HCT116 (cell line): ENCODE measurements around the gene DLX2. TPM values are rescaled to one million over a fixed set of nuclear protein-coding genes. Genes with fewer than 3 reads are reported as not detected.
A peak's percentile ranks its signal among the peaks of the same experiment; 100 is the strongest.

Source experiments
- ATAC-seq: fragments of 200-7000 bp; cut with Tn5 transposase; 2 replicates; pipeline ENCODE4 v1.9.1; 2020; ENCODE audit warnings: mild to moderate bottlenecking, moderate library complexity
- BruUV-seq: library from RNA; stranded (reverse); fragments of 400-500 nt; replicated peaks from 2 replicates; lab custom pipeline; 2021; lab: Mats Ljungman, UMichigan
- CTCF ChIA-PET: fragments of 300-600 bp; sonication (Branson Sonifier 250); formaldehyde crosslinking; loops from one replicate; lab custom pipeline; 2021; ENCODE audit warnings: antibody characterized with exemption; lab: Charles Lee
- POLR2A ChIA-PET: fragments of 300-600, 350-600 bp; sonication (Branson Sonifier 250); formaldehyde crosslinking; loops from one replicate; lab custom pipeline; 2021; ENCODE audit warnings: antibody characterized with exemption; lab: Charles Lee
- RAD21 ChIA-PET, 2 experiments: fragments of 300-600 bp; sonication (Branson Sonifier 250); formaldehyde crosslinking; loops; one replicate each; lab custom pipeline; 2023; ENCODE audit warnings: low total read pairs in 2 of 2; ENCODE audit not compliant: uncharacterized antibody in 2 of 2, unreplicated experiment in 2 of 2, low non-redundant PET in 1 of 2; lab: Charles Lee
- DNase-seq: peaks from one replicate; pipeline ENCODE4 v3.0.0-alpha.2; 2010; ENCODE audit warnings: low read depth, low spot score
- H2AFZ ChIP-seq: fragments of 200-600 bp; shearing (Covaris generic), sonication (generic); 2 replicates; pipeline ENCODE4 v1.6.1; 2017; ENCODE audit warnings: low read depth, mixed run types, mixed read lengths, antibody characterized with exemption, low read length; ENCODE audit not compliant: poor library complexity, severe bottlenecking
- H3K27ac ChIP-seq: 2 replicates; pipeline ENCODE4 v1.5.1; 2012; ENCODE audit warnings: low read depth, low read length
- H3K27me3 ChIP-seq: fragments of 200-600 bp; sonication (generic); 2 replicates; pipeline ENCODE4 v1.6.1; 2016; ENCODE audit warnings: mixed run types, low read length, mixed read lengths; ENCODE audit not compliant: insufficient read depth
- H3K36me3 ChIP-seq, 2 experiments: fragments of 200-500 bp in 1 of 2; fragments of 200-600 bp in 1 of 2; sonication (Bioruptor generic) in 1 of 2; sonication (generic) in 1 of 2; 2 replicates each; pipeline versions ENCODE4 v1.5.1 to v1.6.1; 2014 to 2016; ENCODE audit warnings: low read length in 2 of 2, inconsistent platforms in 1 of 2, mixed read lengths in 1 of 2, mixed run types in 1 of 2; ENCODE audit not compliant: insufficient read depth in 2 of 2, control insufficient read depth in 1 of 2
- H3K4me1 ChIP-seq, 2 experiments: fragments of 200-600 bp in 1 of 2; sonication (generic) in 1 of 2; 2 replicates each; pipeline versions ENCODE4 v1.5.1 to v1.6.1; 2012 to 2017; ENCODE audit warnings: low read length in 2 of 2, inconsistent platforms in 1 of 2, mild to moderate bottlenecking in 1 of 2, mixed read lengths in 1 of 2, mixed run types in 1 of 2, moderate library complexity in 1 of 2; ENCODE audit not compliant: insufficient read depth in 2 of 2, control insufficient read depth in 1 of 2
- H3K4me2 ChIP-seq: fragments of 200-600 bp; sonication (generic); 2 replicates; pipeline ENCODE4 v1.6.1; 2017; ENCODE audit warnings: mixed run types, low read length, mixed read lengths
- H3K4me3 ChIP-seq, 2 experiments: fragments of 200-600 bp in 1 of 2; sonication (generic) in 1 of 2; replicated peaks in 1 of 2; 2 replicates each; pipeline ENCODE4 v1.5.1; 2011 to 2016; ENCODE audit warnings: low read length in 2 of 2, control low read depth in 1 of 2, low read depth in 1 of 2, mild to moderate bottlenecking in 1 of 2, mixed read lengths in 1 of 2, mixed run types in 1 of 2
- H3K79me2 ChIP-seq: fragments of 200-600 bp; sonication (generic); 2 replicates; pipeline ENCODE4 v1.6.1; 2017; ENCODE audit warnings: mild to moderate bottlenecking, mixed run types, low read length, moderate library complexity, mixed read lengths; ENCODE audit not compliant: insufficient read depth
- H3K9ac ChIP-seq: fragments of 200-600 bp; sonication (generic); 2 replicates; pipeline ENCODE4 v1.6.1; 2016; ENCODE audit warnings: low read length, mixed read lengths
- H3K9me2 ChIP-seq: fragments of 200-600 bp; sonication (generic), shearing (Covaris generic); 2 replicates; pipeline ENCODE4 v1.6.1; 2017; ENCODE audit warnings: mixed run types, mild to moderate bottlenecking, moderate library complexity; ENCODE audit not compliant: insufficient read depth
- H3K9me3 ChIP-seq, 2 experiments: fragments of 200-500 bp in 1 of 2; fragments of 200-600 bp in 1 of 2; sonication (Bioruptor generic) in 1 of 2; sonication (generic) in 1 of 2; 2 replicates each; pipeline ENCODE4 v1.6.1; 2014 to 2017; ENCODE audit warnings: low read length in 2 of 2, mixed read lengths in 2 of 2, inconsistent platforms in 1 of 2, low read depth in 1 of 2, mild to moderate bottlenecking in 1 of 2, mixed run types in 1 of 2, moderate library complexity in 1 of 2; ENCODE audit not compliant: control insufficient read depth in 1 of 2, insufficient read depth in 1 of 2
- H4K20me1 ChIP-seq: fragments of 200-600 bp; sonication (generic), shearing (Covaris generic); 2 replicates; pipeline ENCODE4 v1.6.1; 2017; ENCODE audit warnings: mixed run types, mild to moderate bottlenecking, moderate library complexity; ENCODE audit not compliant: insufficient read depth
- CBX3 ChIP-seq: IDR thresholded peaks from 2 replicates; pipeline ENCODE4 v1.6.1; 2012; ENCODE audit warnings: low read depth
- CEBPB ChIP-seq: IDR thresholded peaks from 2 replicates; pipeline ENCODE4 v1.6.1; 2012; ENCODE audit warnings: low read depth
- EGR1 ChIP-seq: IDR thresholded peaks from 2 replicates; pipeline ENCODE4 v1.6.1; 2012; ENCODE audit warnings: low read depth
- EZH2phosphoT487 ChIP-seq: fragments of 200-600 bp; IDR thresholded peaks from 2 replicates; pipeline ENCODE4 v1.6.1; 2018; ENCODE audit warnings: antibody characterized with exemption, borderline replicate concordance
- FOSL1 ChIP-seq: IDR thresholded peaks from 2 replicates; pipeline ENCODE4 v1.6.1; 2012; ENCODE audit warnings: low read depth
- JUND ChIP-seq: IDR thresholded peaks from 2 replicates; pipeline ENCODE4 v1.6.1; 2012
- POLR2A ChIP-seq: IDR thresholded peaks from 2 replicates; pipeline ENCODE4 v1.7.0; 2011; ENCODE audit warnings: borderline replicate concordance; ENCODE audit not compliant: insufficient read depth, insufficient read length; ENCODE audit errors: extremely low read depth
- RAD21 ChIP-seq: IDR thresholded peaks from 2 replicates; pipeline ENCODE4 v1.6.1; 2012; ENCODE audit warnings: low read depth, mild to moderate bottlenecking
- SRF ChIP-seq: IDR thresholded peaks from 2 replicates; pipeline ENCODE4 v1.6.1; 2012; ENCODE audit warnings: low read depth
- ZFX ChIP-seq: fragments of 450-650 bp; IDR thresholded peaks from 2 replicates; pipeline ENCODE4 v1.6.1; 2017
- ZNF274 ChIP-seq: fragments of 200-500 bp; sonication (Bioruptor generic); IDR thresholded peaks from 2 replicates; pipeline ENCODE4 v1.6.1; 2014; ENCODE audit warnings: mild to moderate bottlenecking, low read depth, low read length, inconsistent platforms
- intact Hi-C: fragments of 100-400 bp; cut with micrococcal nuclease; formaldehyde crosslinking; loops from 2 replicates; pipeline ENCODE4 v1.10.0; 2022
- total RNA-seq: library from RNA; stranded (reverse); gene quantifications from one replicate; pipeline ENCODE4 v1.2.1, GENCODE V29; 2021; ENCODE audit not compliant: unreplicated experiment
- TF ChIP-seq, protein P1 (sequence below): IDR thresholded peaks from 2 replicates; pipeline ENCODE4 v1.6.1; 2012
- TF ChIP-seq, protein P2 (sequence below): IDR thresholded peaks from 2 replicates; pipeline ENCODE4 v1.6.1; 2012
- TF ChIP-seq, protein P3 (sequence below), 3 experiments: fragments of 200-600 bp in 1 of 3; sonication (generic) in 1 of 3; IDR thresholded peaks in 2 of 3; conservative IDR thresholded peaks in 1 of 3; 2 replicates each; pipeline ENCODE4 v1.5.1; 2012 to 2017; ENCODE audit warnings: low read depth in 2 of 3, low read length in 2 of 3, antibody characterized with exemption in 1 of 3, borderline replicate concordance in 1 of 3, control low read depth in 1 of 3, mild to moderate bottlenecking in 1 of 3, mixed read lengths in 1 of 3, mixed run types in 1 of 3, moderate library complexity in 1 of 3; ENCODE audit not compliant: insufficient read depth in 1 of 3
- TF ChIP-seq, protein P4 (sequence below): IDR thresholded peaks from 2 replicates; pipeline ENCODE4 v1.6.1; 2011; ENCODE audit warnings: mild to moderate bottlenecking, low read length, moderate library complexity; ENCODE audit not compliant: insufficient replicate concordance; ENCODE audit errors: extremely low read depth

DLX2 gene
- total RNA-seq, 1 experiment from 2014 or later = 3.7 TPM

DNA sequence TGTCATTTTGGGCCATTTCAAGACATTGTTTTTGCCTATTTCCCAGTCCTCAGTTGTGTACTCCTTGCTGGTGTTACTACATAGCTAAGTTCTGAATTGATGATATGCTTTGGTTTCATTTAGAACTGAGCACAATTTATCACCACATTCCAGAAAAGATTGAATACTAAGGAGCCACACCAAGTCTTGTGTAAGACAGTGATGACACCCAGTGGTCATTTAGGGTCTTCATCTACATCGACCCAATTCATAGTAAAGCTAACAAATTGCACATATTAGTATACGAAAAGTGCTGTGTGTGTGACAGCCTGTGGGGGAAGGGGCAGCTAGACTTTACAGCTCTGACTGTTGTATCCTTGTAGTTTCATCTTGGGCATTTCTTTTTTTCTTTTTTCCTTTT lies 10.9 kb upstream of the DLX2 start:
- H3K27me3 ChIP-seq = no peaks in the 10 kb centered on the region
- BruUV-seq = no TSS peak
- no peaks in the 10 kb centered on the region for H3K9me2 ChIP-seq
- H4K20me1 ChIP-seq = no peaks in the 10 kb centered on the region
- H3K36me3 ChIP-seq = no peaks in the 10 kb centered on the region
- POLR2A ChIA-PET = no interaction called here
- H3K9me3 ChIP-seq = no peaks in the 10 kb centered on the region
- no peak overlapping the region for H3K27ac ChIP-seq
- ATAC-seq = peak; percentile 83
- intact Hi-C loops = loop anchor here (2.0 kb wide), 1 partner anchor 539 kb away; no protein-coding TSS in a partner anchor
- TF ChIP-seq, protein P1, sequence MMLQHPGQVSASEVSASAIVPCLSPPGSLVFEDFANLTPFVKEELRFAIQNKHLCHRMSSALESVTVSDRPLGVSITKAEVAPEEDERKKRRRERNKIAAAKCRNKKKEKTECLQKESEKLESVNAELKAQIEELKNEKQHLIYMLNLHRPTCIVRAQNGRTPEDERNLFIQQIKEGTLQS = no peak
- TF ChIP-seq CBX3 = no peak
- no peak for TF ChIP-seq ZNF274
- TF ChIP-seq, protein P2, sequence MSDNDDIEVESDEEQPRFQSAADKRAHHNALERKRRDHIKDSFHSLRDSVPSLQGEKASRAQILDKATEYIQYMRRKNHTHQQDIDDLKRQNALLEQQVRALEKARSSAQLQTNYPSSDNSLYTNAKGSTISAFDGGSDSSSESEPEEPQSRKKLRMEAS = no peak
- TF ChIP-seq POLR2A = no peak
- TF ChIP-seq SRF = no peak
- no peak for TF ChIP-seq FOSL1
- no peak for TF ChIP-seq EZH2phosphoT487
- no peak for TF ChIP-seq EGR1
- TF ChIP-seq RAD21 = peak; percentile 83
- no peak for TF ChIP-seq CEBPB
- TF ChIP-seq, protein P3, sequence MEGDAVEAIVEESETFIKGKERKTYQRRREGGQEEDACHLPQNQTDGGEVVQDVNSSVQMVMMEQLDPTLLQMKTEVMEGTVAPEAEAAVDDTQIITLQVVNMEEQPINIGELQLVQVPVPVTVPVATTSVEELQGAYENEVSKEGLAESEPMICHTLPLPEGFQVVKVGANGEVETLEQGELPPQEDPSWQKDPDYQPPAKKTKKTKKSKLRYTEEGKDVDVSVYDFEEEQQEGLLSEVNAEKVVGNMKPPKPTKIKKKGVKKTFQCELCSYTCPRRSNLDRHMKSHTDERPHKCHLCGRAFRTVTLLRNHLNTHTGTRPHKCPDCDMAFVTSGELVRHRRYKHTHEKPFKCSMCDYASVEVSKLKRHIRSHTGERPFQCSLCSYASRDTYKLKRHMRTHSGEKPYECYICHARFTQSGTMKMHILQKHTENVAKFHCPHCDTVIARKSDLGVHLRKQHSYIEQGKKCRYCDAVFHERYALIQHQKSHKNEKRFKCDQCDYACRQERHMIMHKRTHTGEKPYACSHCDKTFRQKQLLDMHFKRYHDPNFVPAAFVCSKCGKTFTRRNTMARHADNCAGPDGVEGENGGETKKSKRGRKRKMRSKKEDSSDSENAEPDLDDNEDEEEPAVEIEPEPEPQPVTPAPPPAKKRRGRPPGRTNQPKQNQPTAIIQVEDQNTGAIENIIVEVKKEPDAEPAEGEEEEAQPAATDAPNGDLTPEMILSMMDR (IDR thresholded peaks at IDR 0.05 in 2 of 3, conservative IDR thresholded peaks at IDR 0.05 in 1 of 3; ENCODE audit: borderline replicate concordance in 1 of 3, insufficient read depth in 1 of 3, low read depth in 2 of 3, low read length in 2 of 3) = peak; percentile 44 to 67 (median 57); a peak in 5 of 6 replicates
- TF ChIP-seq, protein P4, sequence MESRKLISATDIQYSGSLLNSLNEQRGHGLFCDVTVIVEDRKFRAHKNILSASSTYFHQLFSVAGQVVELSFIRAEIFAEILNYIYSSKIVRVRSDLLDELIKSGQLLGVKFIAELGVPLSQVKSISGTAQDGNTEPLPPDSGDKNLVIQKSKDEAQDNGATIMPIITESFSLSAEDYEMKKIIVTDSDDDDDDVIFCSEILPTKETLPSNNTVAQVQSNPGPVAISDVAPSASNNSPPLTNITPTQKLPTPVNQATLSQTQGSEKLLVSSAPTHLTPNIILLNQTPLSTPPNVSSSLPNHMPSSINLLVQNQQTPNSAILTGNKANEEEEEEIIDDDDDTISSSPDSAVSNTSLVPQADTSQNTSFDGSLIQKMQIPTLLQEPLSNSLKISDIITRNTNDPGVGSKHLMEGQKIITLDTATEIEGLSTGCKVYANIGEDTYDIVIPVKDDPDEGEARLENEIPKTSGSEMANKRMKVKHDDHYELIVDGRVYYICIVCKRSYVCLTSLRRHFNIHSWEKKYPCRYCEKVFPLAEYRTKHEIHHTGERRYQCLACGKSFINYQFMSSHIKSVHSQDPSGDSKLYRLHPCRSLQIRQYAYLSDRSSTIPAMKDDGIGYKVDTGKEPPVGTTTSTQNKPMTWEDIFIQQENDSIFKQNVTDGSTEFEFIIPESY = no peak
- no peak for TF ChIP-seq ZFX
- TF ChIP-seq JUND = no peak
- no peak overlapping the region for H2AFZ ChIP-seq
- no peaks in the 10 kb centered on the region for H3K79me2 ChIP-seq
- H3K9ac ChIP-seq = no peak overlapping the region
- peaks cover 2% of the 10 kb centered on the region in 2 experiments; a peak in 3 of 4 replicates for H3K4me1 ChIP-seq
- CTCF ChIA-PET = interaction anchor here (0.6 to 2.5 kb wide), 16 partner anchors 11 to 1185 kb away, joined by 3 to 33 read pairs (median 5); partner anchors contain the start of gene DLX2
- RAD21 ChIA-PET = interaction anchor here (0.6 to 1.2 kb wide), 5 partner anchors 13 to 540 kb away, joined by 3 to 5 read pairs (median 3); partner anchors contain the start of gene DYNC1I2 (in 1 of the 2)
- no peak for DNase-seq
- H3K4me2 ChIP-seq = no peak overlapping the region
- H3K4me3 ChIP-seq = no peak overlapping the region
